A673 (cell line): ENCODE results near the gene CISH. TPM values are rescaled to one million over a fixed set of nuclear protein-coding genes. Genes with fewer than 3 reads are reported as not detected.

ENCODE experiments used
- BruUV-seq: library from RNA; stranded (reverse); fragments of 400-500 nt; replicated peaks from 2 replicates; lab custom pipeline; 2021; lab: Mats Ljungman, UMichigan
- CTCF ChIA-PET: fragments of 300-600 bp; sonication (Branson Sonifier 250); formaldehyde crosslinking; loops from one replicate; lab custom pipeline; 2022; ENCODE audit warnings: antibody characterized with exemption; lab: Charles Lee
- POLR2A ChIA-PET: fragments of 300-600 bp; sonication (Branson Sonifier 250); formaldehyde crosslinking; loops from one replicate; lab custom pipeline; 2022; ENCODE audit warnings: antibody characterized with exemption; ENCODE audit not compliant: low non-redundant PET; lab: Charles Lee
- DNase-seq: peaks from one replicate; pipeline ENCODE4 v3.0.0-alpha.2; 2015; ENCODE audit warnings: low spot score
- H3K27ac ChIP-seq: fragments of 200-600 bp; sonication (generic); 2 replicates; pipeline ENCODE4 v1.5.1; 2016; ENCODE audit warnings: mixed run types, low read depth, mild to moderate bottlenecking, mixed read lengths, antibody characterized with exemption, low read length; ENCODE audit not compliant: poor library complexity, severe bottlenecking
- H3K27me3 ChIP-seq: fragments of 200-600 bp; sonication (generic); replicated peaks from 2 replicates; pipeline ENCODE4 v1.6.1; 2017; ENCODE audit warnings: mixed run types, low read depth, mild to moderate bottlenecking, mixed read lengths, antibody characterized with exemption, low read length; ENCODE audit not compliant: insufficient read depth, poor library complexity
- H3K36me3 ChIP-seq: fragments of 200-600 bp; sonication (generic); 2 replicates; pipeline ENCODE4 v1.6.1; 2016; ENCODE audit warnings: mixed run types, mild to moderate bottlenecking, mixed read lengths, antibody characterized with exemption, low read length; ENCODE audit not compliant: insufficient read depth, poor library complexity, severe bottlenecking
- H3K4me1 ChIP-seq: fragments of 200-600 bp; sonication (generic); 2 replicates; pipeline ENCODE4 v1.6.1; 2017; ENCODE audit warnings: mixed run types, mild to moderate bottlenecking, mixed read lengths, antibody characterized with exemption, low read length; ENCODE audit not compliant: insufficient read depth, poor library complexity, severe bottlenecking
- H3K4me3 ChIP-seq: fragments of 200-600 bp; sonication (generic); 2 replicates; pipeline ENCODE4 v1.5.1; 2016; ENCODE audit warnings: low read depth, mixed run types, mild to moderate bottlenecking, mixed read lengths, low read length; ENCODE audit not compliant: poor library complexity, severe bottlenecking
- H3K9me3 ChIP-seq: fragments of 200-600 bp; sonication (generic); 2 replicates; pipeline ENCODE4 v1.6.1; 2016; ENCODE audit warnings: mixed run types, low read depth, mild to moderate bottlenecking, mixed read lengths, antibody characterized with exemption, low read length; ENCODE audit not compliant: poor library complexity, severe bottlenecking
- EZH2 ChIP-seq: fragments of 200-600 bp; sonication (generic); IDR thresholded peaks from 2 replicates; pipeline ENCODE4 v1.6.1; 2017; ENCODE audit warnings: borderline replicate concordance, low read depth, mild to moderate bottlenecking, mixed read lengths, antibody characterized with exemption, low read length; ENCODE audit not compliant: poor library complexity, severe bottlenecking
- intact Hi-C: fragments of 100-400 bp; cut with micrococcal nuclease; formaldehyde crosslinking; loops from one replicate; pipeline ENCODE4 v1.10.0; 2022; ENCODE audit not compliant: unreplicated experiment
- total RNA-seq: library from RNA; stranded (reverse); gene quantifications from 2 replicates; pipeline ENCODE4 v1.2.3, GENCODE V29; 2021
- TF ChIP-seq, protein P1 (sequence below): fragments of 300-800, 200-600 bp; sonication (generic); conservative IDR thresholded peaks from 2 replicates; pipeline ENCODE4 v1.5.1; 2017; ENCODE audit warnings: low read depth, mild to moderate bottlenecking, antibody characterized with exemption, low read length, moderate library complexity, mixed read lengths

CISH gene
- total RNA-seq, 1 experiment from 2014 or later = 0.86 TPM

GRCh38 chr3:50650018-50650417 lies 38.4 kb upstream of the CISH start:
- Histone ChIP-seq H3K27ac (no peak overlapping the region), H3K36me3 (no peaks in the 10 kb centered on the region), H3K4me1 (no peaks in the 10 kb centered on the region), H3K4me3 (no peak overlapping the region), H3K9me3 (no peaks in the 10 kb centered on the region), H3K27me3 (no peaks in the 10 kb centered on the region)
- ChIA-PET POLR2A (no interaction called here), CTCF (no interaction called here)
- TF ChIP-seq, protein P1, sequence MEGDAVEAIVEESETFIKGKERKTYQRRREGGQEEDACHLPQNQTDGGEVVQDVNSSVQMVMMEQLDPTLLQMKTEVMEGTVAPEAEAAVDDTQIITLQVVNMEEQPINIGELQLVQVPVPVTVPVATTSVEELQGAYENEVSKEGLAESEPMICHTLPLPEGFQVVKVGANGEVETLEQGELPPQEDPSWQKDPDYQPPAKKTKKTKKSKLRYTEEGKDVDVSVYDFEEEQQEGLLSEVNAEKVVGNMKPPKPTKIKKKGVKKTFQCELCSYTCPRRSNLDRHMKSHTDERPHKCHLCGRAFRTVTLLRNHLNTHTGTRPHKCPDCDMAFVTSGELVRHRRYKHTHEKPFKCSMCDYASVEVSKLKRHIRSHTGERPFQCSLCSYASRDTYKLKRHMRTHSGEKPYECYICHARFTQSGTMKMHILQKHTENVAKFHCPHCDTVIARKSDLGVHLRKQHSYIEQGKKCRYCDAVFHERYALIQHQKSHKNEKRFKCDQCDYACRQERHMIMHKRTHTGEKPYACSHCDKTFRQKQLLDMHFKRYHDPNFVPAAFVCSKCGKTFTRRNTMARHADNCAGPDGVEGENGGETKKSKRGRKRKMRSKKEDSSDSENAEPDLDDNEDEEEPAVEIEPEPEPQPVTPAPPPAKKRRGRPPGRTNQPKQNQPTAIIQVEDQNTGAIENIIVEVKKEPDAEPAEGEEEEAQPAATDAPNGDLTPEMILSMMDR = no peak
- no peak for TF ChIP-seq EZH2
- no TSS peak for BruUV-seq
- intact Hi-C loops = no loop called here
- DNase-seq = no peak

- DNase-seq = no peak
- BruUV-seq = no TSS peak
- TF ChIP-seq, protein P1 = no peak
- TF ChIP-seq EZH2 = no peak
- H3K4me3 ChIP-seq = no peak overlapping the region
- H3K36me3 ChIP-seq = no peaks in the 10 kb centered on the region
- ChIA-PET POLR2A (no interaction called here), CTCF (no interaction called here)
- intact Hi-C loops = no loop called here
- no peaks in the 10 kb centered on the region for H3K9me3 ChIP-seq
- no peaks in the 10 kb centered on the region for H3K27me3 ChIP-seq
- H3K4me1 ChIP-seq = no peaks in the 10 kb centered on the region
- no peak overlapping the region for H3K27ac ChIP-seq
Measured at GRCh38 chr3:50649451-50649931, 37.9 kb upstream of the CISH start.

DNA sequence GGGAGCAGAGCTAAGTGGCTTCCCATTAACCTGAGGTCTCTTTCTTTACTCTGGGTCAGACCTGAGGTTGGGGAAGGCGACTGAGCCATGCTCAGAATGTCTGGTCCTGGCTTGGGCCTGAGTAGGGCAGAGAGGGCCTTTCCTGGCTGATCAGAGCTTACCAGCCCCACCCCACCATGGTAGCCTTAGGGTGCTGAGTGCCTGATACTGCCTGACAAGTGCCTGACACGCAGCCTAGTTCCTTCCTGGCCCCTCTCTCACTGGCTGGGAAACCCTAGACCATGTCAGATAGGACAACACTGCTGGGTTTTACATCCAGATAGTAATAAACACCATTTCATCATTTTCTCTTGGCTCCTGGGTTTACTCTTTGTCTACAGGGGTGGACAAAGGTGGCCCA lies 37.4 kb upstream of the CISH start:
- Histone ChIP-seq H3K9me3 (no peaks in the 10 kb centered on the region), H3K4me3 (no peak overlapping the region), H3K4me1 (no peaks in the 10 kb centered on the region), H3K27ac (no peak overlapping the region), H3K27me3 (no peaks in the 10 kb centered on the region), H3K36me3 (no peaks in the 10 kb centered on the region)
- POLR2A ChIA-PET = no interaction called here
- CTCF ChIA-PET = no interaction called here
- no peak for TF ChIP-seq EZH2
- TF ChIP-seq, protein P1 = no peak
- BruUV-seq = no TSS peak
- no peak for DNase-seq
- intact Hi-C loops = no loop called here
